ENCODE measurements around the gene ORC3.

ORC3 gene

GRCh38 chr6:87660226-87660911 is 70.4 kb downstream of the ORC3 start:
- no peak for DNase-seq
- no peak overlapping the region for H3K27ac ChIP-seq
- no peak for TF ChIP-seq CTCF (IDR thresholded peaks at IDR 0.05; ENCODE audit: low read depth, low read length)
- H3K27me3 ChIP-seq (ENCODE audit: insufficient read depth, low read depth, severe bottlenecking), result no peaks in the 10 kb centered on the region
- H3K9me3 ChIP-seq (ENCODE audit: severe bottlenecking), result no peaks in the 10 kb centered on the region
- H3K4me3 ChIP-seq (ENCODE audit: low read depth, low read length), result no peak overlapping the region
- H3K36me3 ChIP-seq, result peaks cover 30% of the 10 kb centered on the region

- H3K36me3 ChIP-seq, result peaks cover 30% of the 10 kb centered on the region
- TF ChIP-seq CTCF (IDR thresholded peaks at IDR 0.05; ENCODE audit: low read depth, low read length), result no peak
- H3K27me3 ChIP-seq (ENCODE audit: insufficient read depth, low read depth, severe bottlenecking), result no peaks in the 10 kb centered on the region
- no peak overlapping the region for H3K4me3 ChIP-seq (ENCODE audit: low read depth, low read length)
- no peak overlapping the region for H3K27ac ChIP-seq
- H3K9me3 ChIP-seq (ENCODE audit: severe bottlenecking), result no peaks in the 10 kb centered on the region
- DNase-seq, result no peak
Observed at GRCh38 chr6:87661016-87661415, 71.1 kb downstream of the ORC3 start.

GRCh38 chr6:87661503-87661902 is 71.6 kb downstream of the ORC3 start:
- no peak for TF ChIP-seq CTCF (IDR thresholded peaks at IDR 0.05; ENCODE audit: low read depth, low read length)
- Histone ChIP-seq H3K36me3 (peaks cover 30% of the 10 kb centered on the region), H3K4me3 (ENCODE audit: low read depth, low read length) (no peak overlapping the region), H3K27ac (no peak overlapping the region), H3K27me3 (ENCODE audit: insufficient read depth, low read depth, severe bottlenecking) (no peaks in the 10 kb centered on the region), H3K9me3 (ENCODE audit: severe bottlenecking) (no peaks in the 10 kb centered on the region)
- DNase-seq, result peak; percentile 25

- Histone ChIP-seq H3K9me3 (ENCODE audit: severe bottlenecking) (no peaks in the 10 kb centered on the region), H3K27ac (no peak overlapping the region), H3K27me3 (ENCODE audit: insufficient read depth, low read depth, severe bottlenecking) (no peaks in the 10 kb centered on the region), H3K36me3 (peaks cover 21% of the 10 kb centered on the region), H3K4me3 (ENCODE audit: low read depth, low read length) (no peak overlapping the region)
- no peak for TF ChIP-seq CTCF (IDR thresholded peaks at IDR 0.05; ENCODE audit: low read depth, low read length)
- DNase-seq, result no peak
Observed at GRCh38 chr6:87663434-87663833, 73.5 kb downstream of the ORC3 start.

- no peak overlapping the region for H3K27ac ChIP-seq
- H3K27me3 ChIP-seq (ENCODE audit: insufficient read depth, low read depth, severe bottlenecking), result no peaks in the 10 kb centered on the region
- TF ChIP-seq CTCF (IDR thresholded peaks at IDR 0.05; ENCODE audit: low read depth, low read length), result no peak
- no peak overlapping the region for H3K4me3 ChIP-seq (ENCODE audit: low read depth, low read length)
- H3K9me3 ChIP-seq (ENCODE audit: severe bottlenecking), result no peaks in the 10 kb centered on the region
- H3K36me3 ChIP-seq, result peaks cover 25% of the 10 kb centered on the region
- no peak for DNase-seq
Observed at GRCh38 chr6:87664921-87665485, 75.1 kb downstream of the ORC3 start.

GRCh38 chr6:87667032-87667431 is 77.1 kb downstream of the ORC3 start:
- H3K27me3 ChIP-seq (ENCODE audit: insufficient read depth, low read depth, severe bottlenecking), result no peaks in the 10 kb centered on the region
- H3K36me3 ChIP-seq, result peaks cover 30% of the 10 kb centered on the region
- no peaks in the 10 kb centered on the region for H3K9me3 ChIP-seq (ENCODE audit: severe bottlenecking)
- no peak overlapping the region for H3K4me3 ChIP-seq (ENCODE audit: low read depth, low read length)
- TF ChIP-seq CTCF (IDR thresholded peaks at IDR 0.05; ENCODE audit: low read depth, low read length), result no peak
- no peak for DNase-seq
- no peak overlapping the region for H3K27ac ChIP-seq
